ENCODE measurements around the gene METTL25B.

METTL25B gene

DNA sequence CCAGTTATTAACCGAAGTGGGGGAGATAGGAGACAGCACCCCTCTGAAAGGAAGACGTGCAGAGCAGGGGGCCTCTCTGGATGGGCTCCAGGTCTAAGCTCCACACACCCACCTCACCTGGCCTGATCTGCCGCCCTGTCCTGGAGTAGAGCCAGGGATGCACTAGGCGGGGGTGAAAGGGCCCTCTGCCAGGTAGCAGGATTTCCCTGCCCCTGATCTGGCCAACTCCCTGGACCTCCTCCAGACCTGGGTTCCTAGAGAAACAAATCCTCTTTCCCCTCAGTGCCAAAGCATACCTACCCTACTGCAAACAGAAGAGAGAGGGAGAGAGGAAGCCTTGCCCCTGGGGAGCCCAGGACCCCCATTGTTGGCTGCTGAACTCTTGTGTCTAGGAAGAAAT lies 24.9 kb upstream of the METTL25B start:
- no peak for DNase-seq

- no peak for DNase-seq
Observed at GRCh38 chr1:156703741-156704140, 24.5 kb upstream of the METTL25B start.

- no peak for DNase-seq
Observed at GRCh38 chr1:156704166-156704711, 24.0 kb upstream of the METTL25B start.

GRCh38 chr1:156704930-156705320 lies 23.3 kb upstream of the METTL25B start:
- no peak for DNase-seq

- no peak for DNase-seq
Observed at GRCh38 chr1:156705321-156705917, 22.9 kb upstream of the METTL25B start, which contains the start of gene CRABP2. TSS of gene CRABP2 (minus strand) at chr1:156705583. CDS start at chr1:156705446, 137 bp downstream.

- DNase-seq: no peak
Observed at GRCh38 chr1:156705918-156706656, 22.2 kb upstream of the METTL25B start.

- no peak for DNase-seq
Observed at GRCh38 chr1:156706657-156707416, 21.4 kb upstream of the METTL25B start.

DNA sequence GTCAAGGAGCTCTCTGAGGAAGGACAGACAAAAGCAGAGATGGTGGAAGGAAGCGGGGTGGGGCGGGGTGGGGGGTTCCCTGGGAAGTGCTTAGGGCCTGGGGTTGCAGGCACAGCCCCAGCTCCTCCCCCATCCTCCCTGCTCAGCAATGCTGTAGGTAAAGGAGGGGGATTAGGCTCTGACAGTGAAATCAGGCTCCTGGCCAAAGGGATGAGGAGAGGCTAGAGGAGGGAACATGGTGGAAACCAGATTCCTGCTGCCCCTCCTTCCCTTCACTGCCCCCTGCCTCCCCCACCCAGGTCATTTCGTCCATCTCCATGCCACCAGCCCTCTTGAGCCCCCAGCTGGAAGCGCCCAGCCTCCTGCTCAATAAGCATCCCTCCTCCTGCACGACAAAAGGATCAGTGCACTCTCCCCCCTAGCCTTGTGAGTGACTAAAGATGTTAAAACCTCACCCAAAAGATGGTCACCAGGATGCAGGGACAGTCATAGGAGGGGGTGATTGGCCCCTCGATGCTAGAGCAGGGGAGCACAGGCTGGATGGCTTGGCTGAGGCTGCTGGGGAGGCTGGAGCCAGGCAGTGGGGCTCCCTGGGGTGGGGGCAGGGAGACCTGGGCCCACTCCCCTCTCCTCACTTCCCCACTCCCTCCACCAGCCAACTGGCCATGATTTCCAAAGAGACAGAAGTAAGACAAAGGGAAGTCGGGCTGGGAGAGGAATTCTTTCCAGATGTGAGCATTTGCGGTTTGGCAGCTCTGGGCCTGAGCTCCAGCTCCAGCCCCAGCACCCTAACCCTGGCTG lies 20.7 kb upstream of the METTL25B start:
- DNase-seq: no peak

GRCh38 chr1:156708218-156708661 lies 20.0 kb upstream of the METTL25B start:
- DNase-seq: no peak

DNA sequence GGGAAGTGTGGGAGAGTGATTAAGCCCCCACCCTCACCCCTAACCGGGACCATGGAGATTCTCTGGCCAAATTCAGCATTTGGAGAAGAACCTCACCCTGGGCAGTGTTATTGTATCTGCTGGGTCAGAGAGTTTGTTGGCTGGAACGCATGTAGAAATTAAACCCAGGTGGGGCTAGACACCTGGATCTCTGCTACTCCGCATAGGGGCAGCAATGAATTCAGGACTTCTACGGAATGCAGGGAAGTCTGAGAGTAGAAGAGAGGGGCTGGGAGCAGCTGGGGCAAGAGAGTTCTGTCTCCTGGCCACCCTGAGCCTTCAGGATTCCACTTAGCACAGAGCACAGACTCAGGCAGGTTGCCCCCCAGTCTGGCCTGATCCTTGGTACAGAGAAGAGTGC lies 19.2 kb upstream of the METTL25B start:
- DNase-seq: no peak

DNA sequence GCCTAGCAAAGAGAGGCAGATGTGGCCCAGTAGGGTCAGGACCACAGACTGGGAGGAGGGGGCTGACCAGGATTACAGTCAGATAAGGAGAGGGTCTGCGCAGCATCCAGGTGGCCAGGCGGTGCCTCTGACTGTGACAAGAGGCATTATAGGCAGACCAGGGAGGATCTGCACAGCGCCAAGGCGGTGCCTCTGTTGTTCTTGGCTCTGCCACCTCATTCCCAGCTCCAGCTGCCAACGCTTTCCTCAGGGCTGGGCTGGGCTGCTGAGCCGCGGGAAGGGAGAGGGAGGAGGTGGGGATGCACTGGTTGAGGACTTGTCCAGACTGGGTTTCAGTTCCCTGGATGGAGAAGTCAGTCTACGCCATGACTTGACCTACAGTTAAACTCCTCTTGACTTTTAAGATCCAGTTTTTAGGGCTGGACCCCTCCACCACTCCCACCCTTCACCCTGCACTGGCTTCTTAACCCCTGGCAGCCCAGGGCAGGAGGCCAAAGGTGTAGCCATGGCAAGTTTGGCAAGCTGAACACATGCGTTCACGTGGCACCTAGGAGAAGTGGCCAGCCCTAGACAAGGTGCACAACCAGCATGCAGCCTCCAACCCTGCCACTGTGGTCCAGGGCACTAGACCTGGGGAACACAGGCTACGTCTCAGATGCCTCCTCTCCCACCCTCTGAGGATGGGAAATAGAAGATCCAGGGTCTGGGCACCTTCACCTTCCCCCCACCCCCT lies 18.3 kb upstream of the METTL25B start:
- DNase-seq: no peak

DNA sequence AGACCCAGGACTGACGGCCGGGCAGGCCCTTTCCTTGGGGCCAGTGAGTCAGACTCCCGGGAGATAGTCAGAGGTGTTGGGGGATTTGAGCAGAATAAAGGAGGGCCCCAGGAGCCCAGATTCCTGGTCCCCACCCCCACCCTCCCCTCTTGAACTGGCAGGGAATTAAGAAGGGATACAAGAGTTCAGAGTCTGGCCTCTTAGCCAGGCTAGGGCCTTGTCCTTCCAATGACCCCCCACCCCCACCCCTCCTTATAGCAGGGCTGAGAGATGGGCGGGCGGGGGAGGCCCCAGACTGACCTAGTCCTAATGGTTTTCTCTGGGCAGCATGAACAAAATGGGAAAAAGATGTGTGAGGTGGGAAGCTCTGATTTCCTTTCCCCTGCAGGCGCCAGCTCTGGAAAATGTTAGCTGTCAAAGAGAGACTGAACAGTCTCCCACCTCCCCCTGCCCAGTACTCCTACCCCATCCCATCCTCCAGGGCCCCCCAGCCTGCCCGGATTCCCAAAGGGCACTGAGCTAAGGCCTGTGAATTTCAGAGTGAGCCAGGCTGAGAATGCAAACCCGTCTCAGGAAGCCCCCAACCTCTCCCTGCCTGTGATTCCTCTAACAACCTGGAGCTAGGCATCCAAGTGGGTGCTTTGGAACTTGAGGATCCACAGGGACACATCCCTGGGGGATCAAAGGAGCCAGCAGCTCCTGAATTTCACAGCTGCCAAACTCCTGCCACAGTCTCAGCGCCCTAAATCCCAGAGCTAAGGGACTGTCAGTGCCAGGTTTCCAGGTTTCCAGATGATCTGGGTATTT lies 17.1 kb upstream of the METTL25B start:
- DNase-seq: no peak

DNA sequence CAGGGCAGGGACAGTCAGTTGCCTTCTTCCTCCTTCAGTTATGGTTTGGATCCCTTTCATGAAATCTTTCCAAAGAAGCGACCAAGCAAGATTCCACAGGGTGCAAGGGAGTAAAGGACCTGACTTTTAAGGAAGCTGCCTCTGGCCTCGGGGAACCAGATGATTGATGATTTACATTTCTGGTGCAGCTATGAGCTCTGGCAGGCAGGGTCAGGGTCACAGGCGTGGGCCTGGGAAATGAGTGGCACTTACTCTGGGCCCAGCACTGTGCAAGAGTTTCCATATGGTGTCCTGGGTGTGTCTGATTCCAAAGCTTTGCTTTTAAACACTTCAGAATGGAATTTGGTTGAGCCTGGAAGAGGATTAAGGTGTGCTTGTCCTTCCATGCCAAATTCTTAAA lies 15.6 kb upstream of the METTL25B start:
- no peak for DNase-seq

DNA sequence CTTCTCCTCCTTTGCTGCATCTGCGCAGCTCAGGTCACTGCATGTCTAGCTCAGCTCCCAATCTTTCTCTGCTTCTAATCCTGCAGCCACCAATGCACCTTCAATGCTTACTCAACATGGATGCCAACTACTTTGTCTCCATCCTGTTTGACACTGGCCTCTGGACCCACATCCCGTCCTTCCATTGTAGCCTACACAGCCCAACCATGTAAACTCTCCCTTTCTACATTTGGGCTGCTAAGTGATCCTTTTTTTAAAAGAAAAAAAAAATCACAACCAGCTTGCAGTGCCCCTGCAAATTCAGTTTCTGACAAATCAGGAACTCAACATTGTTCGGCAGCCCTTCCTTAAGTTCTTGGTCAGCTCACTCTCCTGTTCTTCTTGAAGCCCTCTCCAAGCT lies 13.4 kb upstream of the METTL25B start:
- DNase-seq: no peak

DNA sequence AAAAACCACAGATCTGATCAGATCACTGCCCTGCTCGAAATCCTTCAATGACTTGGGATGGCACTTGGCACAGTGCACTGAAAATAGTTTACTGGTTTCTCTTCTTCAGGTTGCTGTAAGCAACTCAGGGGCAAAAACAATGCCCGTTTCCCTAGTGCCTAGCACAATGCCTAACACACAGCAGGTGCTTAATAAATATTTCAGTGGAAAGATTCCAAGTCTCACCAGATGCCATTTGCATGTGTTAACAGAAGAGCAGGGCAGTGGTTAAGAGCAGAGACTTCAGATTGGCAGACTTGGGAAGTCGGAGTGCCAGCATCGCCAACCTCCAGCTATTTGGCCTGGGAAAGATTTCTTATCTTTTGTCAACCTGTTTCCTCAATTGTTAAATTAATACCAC lies 10.9 kb upstream of the METTL25B start:
- DNase-seq: no peak

DNA sequence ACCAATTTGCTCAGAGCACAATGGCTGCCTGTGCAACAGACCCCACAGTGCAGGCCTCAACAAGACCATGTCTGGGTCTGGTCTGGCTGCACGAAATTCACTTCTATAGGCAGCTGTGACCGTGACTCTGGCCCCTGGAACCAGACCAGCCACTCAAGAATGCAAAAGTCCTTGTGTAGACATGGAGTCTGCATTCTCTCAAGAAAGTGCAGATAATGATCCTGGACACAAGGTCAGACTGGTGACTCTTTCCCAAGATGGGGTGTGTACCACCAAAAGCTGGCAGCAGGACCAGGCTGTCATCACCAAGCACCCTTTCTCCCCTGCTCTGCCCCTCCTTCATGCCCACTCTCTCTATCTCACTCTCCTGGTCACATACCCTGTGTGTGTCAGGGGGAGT lies 7.1 kb upstream of the METTL25B start:
- DNase-seq: no peak

DNA sequence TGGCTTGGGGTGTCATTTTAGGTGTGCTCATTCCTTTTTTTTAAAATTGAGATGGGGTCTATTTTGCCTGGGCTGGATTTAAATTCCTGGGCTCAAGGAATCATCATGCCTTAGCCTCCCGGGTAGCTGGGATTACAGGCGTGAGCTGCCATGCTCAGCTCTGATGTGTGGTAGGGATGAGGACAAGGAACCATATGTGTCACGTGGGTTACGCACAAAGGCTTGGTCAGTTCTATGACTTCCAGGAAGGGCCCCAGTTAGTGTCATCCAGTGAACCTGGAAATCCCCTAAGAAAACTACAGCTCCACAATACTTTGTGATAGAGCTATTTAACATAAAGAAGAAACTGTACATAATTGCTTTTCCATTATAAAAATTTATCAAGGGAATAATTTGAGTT lies 6.7 kb upstream of the METTL25B start:
- DNase-seq: no peak

GRCh38 chr1:156725683-156726280 lies 2.5 kb upstream of the METTL25B start:
- peak; percentile 69 for DNase-seq

- no peak for DNase-seq
Observed at GRCh38 chr1:156726549-156727226, 1.6 kb upstream of the METTL25B start.

DNA sequence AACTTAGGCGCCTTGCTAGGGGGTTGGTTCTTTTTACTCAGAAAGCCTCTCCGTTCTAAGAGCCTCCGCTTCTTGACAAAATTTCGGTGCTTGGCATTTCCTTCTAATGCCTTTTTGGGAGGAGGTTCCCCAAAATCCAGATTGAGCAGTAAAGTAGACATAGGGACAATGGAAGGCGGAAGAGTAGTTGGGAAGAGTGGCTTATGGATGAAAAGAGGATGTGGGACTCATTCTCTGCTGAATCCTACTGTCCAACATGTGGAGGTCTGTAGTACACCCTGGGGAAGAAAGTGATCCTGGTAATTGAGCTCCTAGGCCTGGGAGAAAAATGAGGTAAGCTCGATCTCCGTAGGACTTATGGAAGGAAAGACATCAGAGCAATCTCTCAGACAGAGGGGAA lies 777 bp upstream of the METTL25B start:
- DNase-seq: no peak

Data from NCI-H1048 (cell line).